HepG2 (cell line): ENCODE data around the gene ATP6V0E1. TPM values are rescaled to one million over a fixed set of nuclear protein-coding genes. Genes with fewer than 3 reads are reported as not detected.

Experiments used
- ATAC-seq: fragments of 200-7000 bp; cut with Tn5 transposase; 3 replicates; pipeline ENCODE4 v1.9.1; 2020; ENCODE audit warnings: mild to moderate bottlenecking, moderate library complexity
- BruUV-seq: library from RNA; stranded (reverse); fragments of 400-500 nt; replicated peaks from 2 replicates; lab custom pipeline; 2021; lab: Mats Ljungman, UMichigan
- CTCF ChIA-PET: fragments of 300-600 bp; formaldehyde crosslinking; extraction: SDS; loops from one replicate; lab custom pipeline; 2021; ENCODE audit warnings: low total read pairs, inconsistent platforms, low intra/inter-chr PET ratio; lab: Yijun Ruan, JAX
- POLR2A ChIA-PET: fragments of 350-600 bp; sonication (Branson Sonifier 250); formaldehyde crosslinking; loops from one replicate; lab custom pipeline; 2020; ENCODE audit warnings: antibody characterized with exemption, inconsistent platforms; lab: Yijun Ruan, JAX
- DNase-seq: peaks from one replicate; pipeline ENCODE4 v3.0.0-alpha.2; 2015; ENCODE audit warnings: low spot score
- FAIRE-seq: peaks from 3 replicates; lab custom pipeline; 2011; peaks lifted over from hg19 to GRCh38; lab: Jason Lieb, UNC
- H2AFZ ChIP-seq: one replicate; pipeline ENCODE4 v1.6.1; 2011; ENCODE audit warnings: low read length, inconsistent platforms
- H3K27ac ChIP-seq: fragments of 300-600 bp; 3 replicates; pipeline ENCODE4 v1.8.0; 2011; ENCODE audit warnings: mixed run types, mild to moderate bottlenecking, mixed read lengths, low read length, inconsistent platforms; ENCODE audit not compliant: insufficient read depth; ENCODE audit errors: extremely low read length
- H3K27me3 ChIP-seq, 2 experiments: fragments of 200-600 bp in 1 of 2; 2 replicates in 1 of 2; 3 replicates in 1 of 2; pipeline versions ENCODE4 v1.6.0 to v1.8.0; 2011; ENCODE audit warnings: low read length in 2 of 2, mild to moderate bottlenecking in 2 of 2, moderate library complexity in 2 of 2, inconsistent platforms in 1 of 2; ENCODE audit not compliant: insufficient read depth in 2 of 2, control insufficient read depth in 1 of 2
- H3K36me3 ChIP-seq, 2 experiments: fragments of 200-600 bp in 1 of 2; replicated peaks in 1 of 2; 2 replicates in 1 of 2; 3 replicates in 1 of 2; pipeline versions ENCODE4 v1.5.1 to v1.8.0; 2011; ENCODE audit warnings: low read length in 2 of 2, inconsistent platforms in 1 of 2; ENCODE audit not compliant: insufficient read depth in 2 of 2, control insufficient read depth in 1 of 2
- H3K4me1 ChIP-seq: 2 replicates; pipeline ENCODE4 v1.5.1; 2012; ENCODE audit warnings: low read length, inconsistent platforms; ENCODE audit not compliant: insufficient read depth
- H3K4me2 ChIP-seq: 2 replicates; pipeline ENCODE4 v1.6.0; 2011; ENCODE audit warnings: low read depth, low read length, inconsistent platforms
- H3K4me3 ChIP-seq, 3 experiments: fragments of 200-600 bp in 1 of 3; sonication (generic), shearing (Covaris generic) in 1 of 3; replicated peaks in 1 of 3; 2 replicates each; pipeline ENCODE4 v1.5.1; 2011 to 2016; ENCODE audit warnings: low read length in 3 of 3, inconsistent platforms in 2 of 3, low read depth in 2 of 3, mild to moderate bottlenecking in 2 of 3, control low read depth in 1 of 3, mixed read lengths in 1 of 3; ENCODE audit not compliant: insufficient read depth in 1 of 3
- H3K79me2 ChIP-seq: one replicate; pipeline ENCODE4 v1.6.1; 2011; ENCODE audit warnings: low read length, inconsistent platforms; ENCODE audit not compliant: insufficient read depth
- H3K9ac ChIP-seq: 2 replicates; pipeline ENCODE4 v1.6.0; 2011; ENCODE audit warnings: mild to moderate bottlenecking, low read depth, low read length, inconsistent platforms; ENCODE audit not compliant: insufficient read depth
- H3K9me3 ChIP-seq: 2 replicates; pipeline ENCODE4 v1.5.1; 2012; ENCODE audit warnings: mild to moderate bottlenecking, low read length
- H4K20me1 ChIP-seq: 2 replicates; pipeline ENCODE4 v1.6.0; 2011; ENCODE audit warnings: inconsistent platforms, mild to moderate bottlenecking, low read length, moderate library complexity; ENCODE audit not compliant: insufficient read depth
- AGO2 ChIP-seq: fragments of 200-400 bp; formaldehyde crosslinking; optimal IDR thresholded peaks from 2 replicates; pipeline ENCODE3; 2017; ENCODE audit warnings: mild to moderate bottlenecking, low read depth, low read length, moderate library complexity
- ARNTL ChIP-seq: sonication (generic); formaldehyde crosslinking; IDR thresholded peaks from 2 replicates; pipeline ENCODE4 v1.4.0; 2020; ENCODE audit warnings: mild to moderate bottlenecking, missing genetic modification reagents
- ELF1 ChIP-seq: sonication (generic); formaldehyde crosslinking; IDR thresholded peaks from 2 replicates; pipeline ENCODE4 v1.4.0; 2020; ENCODE audit warnings: missing genetic modification reagents
- PAXIP1 ChIP-seq: sonication (generic); formaldehyde crosslinking; conservative IDR thresholded peaks from 2 replicates; pipeline ENCODE4 v1.4.0; 2020; ENCODE audit warnings: mild to moderate bottlenecking, missing genetic modification reagents, moderate library complexity
- YEATS4 ChIP-seq: sonication (generic); formaldehyde crosslinking; IDR thresholded peaks from 2 replicates; pipeline ENCODE4 v1.4.0; 2020; ENCODE audit warnings: missing genetic modification reagents, borderline replicate concordance
- ZNF432 ChIP-seq: sonication (generic); formaldehyde crosslinking; IDR thresholded peaks from 2 replicates; pipeline ENCODE4 v1.5.0; 2020; ENCODE audit warnings: missing genetic modification reagents, mild to moderate bottlenecking, borderline replicate concordance
- ZNF709 ChIP-seq: sonication (generic); formaldehyde crosslinking; IDR thresholded peaks from 2 replicates; pipeline ENCODE4 v1.5.0; 2020; ENCODE audit warnings: mild to moderate bottlenecking, missing genetic modification reagents
- ZSCAN9 ChIP-seq: IDR thresholded peaks from 2 replicates; pipeline ENCODE4 v1.6.1; 2016; ENCODE audit warnings: borderline replicate concordance
- WGBS: methylation state at CpG from one replicate; pipeline ENCODE4 v1.1.6; 2017; ENCODE audit warnings: low lambda C conversion rate; 5-methylcytosine and 5-hydroxymethylcytosine counted together
- in situ Hi-C: cut with HindIII; loops from 2 replicates; pipeline ENCODE4 v1.10.0; 2017; ENCODE audit warnings: low pct_unique_long_range_greater_than_20kb; ENCODE audit not compliant: extremely low pct_ligation_motif_present
- intact Hi-C: fragments of 100-400 bp; cut with micrococcal nuclease; formaldehyde crosslinking; loops from one replicate; pipeline ENCODE4 v1.10.0; 2022; ENCODE audit not compliant: unreplicated experiment
- polyA plus RNA-seq, 8 experiments: library from polyadenylated mRNA; depleted of rRNA in 3 of 8; stranded (reverse) in 7 of 8; unstranded in 1 of 8; fragments of >200 nt; fragmentation: Illumina TruSeq in 4 of 8; extraction: Trizol in 4 of 8; gene quantifications; 2 replicates each; pipeline versions ENCODE4 v1.2.1 to v1.2.3, GENCODE V29; 2011 to 2016; ENCODE audit warnings: low read depth in 4 of 8, missing spikeins in 1 of 8, mixed read lengths in 1 of 8; ENCODE audit not compliant: insufficient read depth in 1 of 8
- total RNA-seq, 5 experiments: library from RNA; depleted of rRNA; stranded (reverse); fragments of >200 nt; fragmentation: Illumina TruSeq; extraction: Trizol; gene quantifications; 2 replicates each; pipeline ENCODE4 v1.2.3, GENCODE V29; 2016; ENCODE audit warnings: low read depth in 1 of 5

ATP6V0E1 gene
- total and polyA plus RNA-seq, 2 of the 13 experiments (the other 11 are each of a cell fraction or from before 2014, with no cell fraction given) = 143 to 215 TPM

- 0 out of 2 replicates have a peak, but pooled peaks have one; percentile 50 for TF ChIP-seq ZNF709 (CRISPR knock-in tag)
- peak; percentile 79 for TF ChIP-seq ARNTL (CRISPR knock-in tag)
- no peak for TF ChIP-seq ZNF432 (CRISPR knock-in tag)
- TF ChIP-seq YEATS4 (CRISPR knock-in tag) = peak; percentile 58
- peak; percentile 84 for TF ChIP-seq ELF1 (CRISPR knock-in tag)
- peak; percentile 34; the same call in 1 of the 2 replicates for TF ChIP-seq PAXIP1
- TF ChIP-seq, all 625 proteins: peak for 207
These were observed at the start of gene ATP6V0E1 (continued) for GRCh38 chr5:172983542-172984243.

- Histone ChIP-seq H3K27ac (no peak overlapping the region), H3K4me2 (no peak overlapping the region), H3K4me1 (no peaks in the 10 kb centered on the region), H3K9me3 (no peaks in the 10 kb centered on the region), H3K36me3 (peaks cover 25 to 49% of the 10 kb centered on the region in 2 experiments), H4K20me1 (no peaks in the 10 kb centered on the region), H3K4me3 (no peak overlapping the region), H2AFZ (no peak overlapping the region), H3K9ac (no peak overlapping the region), H3K79me2 (no peaks in the 10 kb centered on the region), H3K27me3 (no peaks in the 10 kb centered on the region)
- no peak for DNase-seq
- BruUV-seq = no TSS peak
- WGBS = 99% methylated on average over 10 of the region's 14 CpGs
- CTCF ChIA-PET = interaction anchor here (1.6 kb wide), 1 partner anchor 222 kb away, joined by 3 read pairs; no protein-coding TSS in a partner anchor
- in situ Hi-C loops = no loop called here
- POLR2A ChIA-PET = no interaction called here
- intact Hi-C loops = no loop called here
- peak; percentile 34 for TF ChIP-seq AGO2
- no peak for TF ChIP-seq ZSCAN9 (CRISPR knock-in tag)
- FAIRE-seq = no peak
- ATAC-seq = no peak
These were observed 48.5 kb upstream of the ATP6V0E1 start for GRCh38 chr5:172935096-172935495.
